GM23338 (cell line): ENCODE measurements around the gene CDCA7L. TPM values are rescaled to one million over a fixed set of nuclear protein-coding genes. Genes with fewer than 3 reads are reported as not detected.

ENCODE experiments used
- ATAC-seq: fragments of 200-7000 bp; cut with Tn5 transposase; 3 replicates; pipeline ENCODE4 v1.9.1; 2020
- DNase-seq: peaks from one replicate; pipeline ENCODE4 v3.0.0-alpha.2; 2015; ENCODE audit warnings: low spot score
- H2AFZ ChIP-seq: fragments of 200-600 bp; sonication (generic); 2 replicates; pipeline ENCODE4 v1.8.0; 2016; ENCODE audit warnings: antibody characterized with exemption, mild to moderate bottlenecking, moderate library complexity
- H3F3A ChIP-seq: fragments of 200-600 bp; sonication (generic); replicated peaks from 2 replicates; pipeline ENCODE4 v1.8.0; 2017; ENCODE audit warnings: antibody characterized with exemption, mixed run types, low read depth
- H3K27ac ChIP-seq: fragments of 200-600 bp; sonication (generic); 2 replicates; pipeline ENCODE4 v1.6.1; 2016; ENCODE audit warnings: low read depth
- H3K27me3 ChIP-seq: fragments of 200-600 bp; sonication (generic); 2 replicates; pipeline ENCODE4 v1.8.0; 2016; ENCODE audit warnings: mild to moderate bottlenecking, mixed run types, moderate library complexity; ENCODE audit not compliant: insufficient read depth
- H3K36me3 ChIP-seq: fragments of 200-600 bp; sonication (generic); 2 replicates; pipeline ENCODE4 v1.8.0; 2016; ENCODE audit warnings: mild to moderate bottlenecking; ENCODE audit not compliant: insufficient read depth
- H3K4me1 ChIP-seq: fragments of 200-600 bp; sonication (generic); 2 replicates; pipeline ENCODE4 v1.8.0; 2016; ENCODE audit warnings: mild to moderate bottlenecking, moderate library complexity; ENCODE audit not compliant: insufficient read depth
- H3K4me2 ChIP-seq: fragments of 200-600 bp; sonication (generic); 2 replicates; pipeline ENCODE4 v1.7.1; 2017; ENCODE audit warnings: mixed run types
- H3K4me3 ChIP-seq: fragments of 200-600 bp; sonication (generic); 2 replicates; pipeline ENCODE4 v1.6.1; 2016; ENCODE audit warnings: mixed run types
- H3K79me2 ChIP-seq: fragments of 200-600 bp; sonication (generic); replicated peaks from 2 replicates; pipeline ENCODE4 v1.8.0; 2017; ENCODE audit warnings: mild to moderate bottlenecking; ENCODE audit not compliant: insufficient read depth
- H3K9me2 ChIP-seq: fragments of 200-600 bp; sonication (generic); 2 replicates; pipeline ENCODE4 v1.8.0; 2017; ENCODE audit not compliant: insufficient read depth
- H4K20me1 ChIP-seq: fragments of 200-600 bp; sonication (generic); replicated peaks from 2 replicates; pipeline ENCODE4 v1.8.0; 2017; ENCODE audit warnings: mild to moderate bottlenecking; ENCODE audit not compliant: insufficient read depth
- H3K27ac Mint-ChIP-seq: 2 replicates; pipeline ENCODE4 v1.8.0; 2020; ENCODE audit warnings: inconsistent platforms, mild to moderate bottlenecking, moderate library complexity, mixed read lengths
- H3K27me3 Mint-ChIP-seq: 3 replicates; pipeline ENCODE4 v1.8.0; 2022; ENCODE audit warnings: low read depth, mild to moderate bottlenecking, moderate library complexity, mixed read lengths, inconsistent platforms; ENCODE audit not compliant: insufficient read depth, poor library complexity
- H3K36me3 Mint-ChIP-seq: 3 replicates; pipeline ENCODE4 v1.8.0; 2021; ENCODE audit warnings: low read depth, mild to moderate bottlenecking, inconsistent platforms, moderate library complexity, mixed read lengths
- H3K4me1 Mint-ChIP-seq: 3 replicates; pipeline ENCODE4 v1.8.0; 2020; ENCODE audit warnings: mild to moderate bottlenecking, inconsistent platforms, mixed read lengths
- H3K4me3 Mint-ChIP-seq: 3 replicates; pipeline ENCODE4 v1.8.0; 2021; ENCODE audit warnings: moderate library complexity, mild to moderate bottlenecking, inconsistent platforms, mixed read lengths
- H3K9me3 Mint-ChIP-seq: 3 replicates; pipeline ENCODE4 v1.8.0; 2020; ENCODE audit warnings: moderate library complexity, mild to moderate bottlenecking, inconsistent platforms, mixed read lengths
- CREB1 ChIP-seq: fragments of 250-450 bp; sonication (Bioruptor Pico); IDR thresholded peaks from 2 replicates; pipeline ENCODE4 v1.5.0; 2020; ENCODE audit warnings: low read depth, mild to moderate bottlenecking, moderate library complexity
- CTCF ChIP-seq, 2 experiments: fragments of 200-600 bp in 1 of 2; sonication (generic) in 1 of 2; conservative IDR thresholded peaks; 2 replicates each; pipeline versions ENCODE4 v1.5.1 to v1.6.1; 2016 to 2017; ENCODE audit warnings: antibody characterized with exemption in 2 of 2, low read depth in 2 of 2, mild to moderate bottlenecking in 2 of 2, moderate library complexity in 1 of 2
- EZH2 ChIP-seq: fragments of 200-600 bp; sonication (generic); IDR thresholded peaks from one replicate; pipeline ENCODE4 v1.8.0; 2017; ENCODE audit warnings: antibody characterized with exemption, mild to moderate bottlenecking, low read depth; ENCODE audit not compliant: unreplicated experiment
- EZH2phosphoT487 ChIP-seq: fragments of 200-600 bp; sonication (generic); IDR thresholded peaks from one replicate; pipeline ENCODE4 v1.8.1; 2018; ENCODE audit warnings: antibody characterized with exemption; ENCODE audit not compliant: unreplicated experiment
- JUNB ChIP-seq: IDR thresholded peaks from one replicate; pipeline ENCODE4 v1.6.1; 2016; ENCODE audit warnings: antibody characterized with exemption; ENCODE audit not compliant: unreplicated experiment
- NANOG ChIP-seq: IDR thresholded peaks from 2 replicates; pipeline ENCODE4 v1.6.1; 2016; ENCODE audit warnings: antibody characterized with exemption, borderline replicate concordance
- POLR2AphosphoS5 ChIP-seq: IDR thresholded peaks from 2 replicates; pipeline ENCODE4 v1.6.1; 2016; ENCODE audit warnings: antibody characterized with exemption, low read depth
- STAT1 ChIP-seq: IDR thresholded peaks from one replicate; pipeline ENCODE4 v1.6.1; 2016; ENCODE audit warnings: antibody characterized with exemption; ENCODE audit not compliant: unreplicated experiment
- ZNF114 ChIP-seq: fragments of 250-450 bp; sonication (Bioruptor Pico); IDR thresholded peaks from 2 replicates; pipeline ENCODE4 v1.5.0; 2020; ENCODE audit warnings: mild to moderate bottlenecking, moderate library complexity
- ZNF331 ChIP-seq: fragments of 250-450 bp; sonication (Bioruptor Pico); IDR thresholded peaks from 2 replicates; pipeline ENCODE4 v1.5.0; 2020; ENCODE audit warnings: low read depth, mild to moderate bottlenecking, moderate library complexity
- polyA plus RNA-seq: library from polyadenylated mRNA; unstranded; fragments of >200 nt; fragmentation: Nextera tagmentation; extraction: Ambion mirVana; gene quantifications from 2 replicates; pipeline ENCODE4 v1.2.1, GENCODE V29; 2016
- total RNA-seq: library from RNA; depleted of rRNA; stranded (reverse); fragments of >200 nt; shearing (Covaris generic); gene quantifications from 2 replicates; pipeline ENCODE4 v1.2.3, GENCODE V29; 2014
- TF ChIP-seq, protein P1 (sequence below): fragments of 250-450 bp; sonication (Bioruptor Pico); IDR thresholded peaks from 2 replicates; pipeline ENCODE4 v1.5.0; 2020; ENCODE audit warnings: mild to moderate bottlenecking, moderate library complexity
- TF ChIP-seq, protein P2 (sequence below): IDR thresholded peaks from 2 replicates; pipeline ENCODE4 v1.6.1; 2016; ENCODE audit warnings: antibody characterized with exemption
- TF ChIP-seq, protein P3 (sequence below): IDR thresholded peaks from one replicate; pipeline ENCODE4 v1.6.1; 2018; ENCODE audit warnings: antibody characterized with exemption; ENCODE audit not compliant: unreplicated experiment

Gene CDCA7L
- total and polyA plus RNA-seq, 2 experiments from 2014 or later = 174 to 187 TPM

- H3K9me3 Mint-ChIP-seq = no peaks in the 10 kb centered on the region
- peak overlapping the region; percentile 88 for H3K4me3 Mint-ChIP-seq
- Histone ChIP-seq H3K4me2 (peak overlapping the region; percentile 82), H4K20me1 (peaks cover 37% of the 10 kb centered on the region), H3K9me2 (no peaks in the 10 kb centered on the region), H3K4me1 (peaks cover 50% of the 10 kb centered on the region), H3K79me2 (peaks cover 53% of the 10 kb centered on the region), H3K36me3 (no peaks in the 10 kb centered on the region), H3F3A (no peaks in the 10 kb centered on the region), H3K4me3 (peak overlapping the region; percentile 71), H3K27ac (peak overlapping the region; percentile 90), H3K27me3 (no peaks in the 10 kb centered on the region), H2AFZ (no peak overlapping the region)
- no peak for TF ChIP-seq JUNB
- TF ChIP-seq, protein P1, sequence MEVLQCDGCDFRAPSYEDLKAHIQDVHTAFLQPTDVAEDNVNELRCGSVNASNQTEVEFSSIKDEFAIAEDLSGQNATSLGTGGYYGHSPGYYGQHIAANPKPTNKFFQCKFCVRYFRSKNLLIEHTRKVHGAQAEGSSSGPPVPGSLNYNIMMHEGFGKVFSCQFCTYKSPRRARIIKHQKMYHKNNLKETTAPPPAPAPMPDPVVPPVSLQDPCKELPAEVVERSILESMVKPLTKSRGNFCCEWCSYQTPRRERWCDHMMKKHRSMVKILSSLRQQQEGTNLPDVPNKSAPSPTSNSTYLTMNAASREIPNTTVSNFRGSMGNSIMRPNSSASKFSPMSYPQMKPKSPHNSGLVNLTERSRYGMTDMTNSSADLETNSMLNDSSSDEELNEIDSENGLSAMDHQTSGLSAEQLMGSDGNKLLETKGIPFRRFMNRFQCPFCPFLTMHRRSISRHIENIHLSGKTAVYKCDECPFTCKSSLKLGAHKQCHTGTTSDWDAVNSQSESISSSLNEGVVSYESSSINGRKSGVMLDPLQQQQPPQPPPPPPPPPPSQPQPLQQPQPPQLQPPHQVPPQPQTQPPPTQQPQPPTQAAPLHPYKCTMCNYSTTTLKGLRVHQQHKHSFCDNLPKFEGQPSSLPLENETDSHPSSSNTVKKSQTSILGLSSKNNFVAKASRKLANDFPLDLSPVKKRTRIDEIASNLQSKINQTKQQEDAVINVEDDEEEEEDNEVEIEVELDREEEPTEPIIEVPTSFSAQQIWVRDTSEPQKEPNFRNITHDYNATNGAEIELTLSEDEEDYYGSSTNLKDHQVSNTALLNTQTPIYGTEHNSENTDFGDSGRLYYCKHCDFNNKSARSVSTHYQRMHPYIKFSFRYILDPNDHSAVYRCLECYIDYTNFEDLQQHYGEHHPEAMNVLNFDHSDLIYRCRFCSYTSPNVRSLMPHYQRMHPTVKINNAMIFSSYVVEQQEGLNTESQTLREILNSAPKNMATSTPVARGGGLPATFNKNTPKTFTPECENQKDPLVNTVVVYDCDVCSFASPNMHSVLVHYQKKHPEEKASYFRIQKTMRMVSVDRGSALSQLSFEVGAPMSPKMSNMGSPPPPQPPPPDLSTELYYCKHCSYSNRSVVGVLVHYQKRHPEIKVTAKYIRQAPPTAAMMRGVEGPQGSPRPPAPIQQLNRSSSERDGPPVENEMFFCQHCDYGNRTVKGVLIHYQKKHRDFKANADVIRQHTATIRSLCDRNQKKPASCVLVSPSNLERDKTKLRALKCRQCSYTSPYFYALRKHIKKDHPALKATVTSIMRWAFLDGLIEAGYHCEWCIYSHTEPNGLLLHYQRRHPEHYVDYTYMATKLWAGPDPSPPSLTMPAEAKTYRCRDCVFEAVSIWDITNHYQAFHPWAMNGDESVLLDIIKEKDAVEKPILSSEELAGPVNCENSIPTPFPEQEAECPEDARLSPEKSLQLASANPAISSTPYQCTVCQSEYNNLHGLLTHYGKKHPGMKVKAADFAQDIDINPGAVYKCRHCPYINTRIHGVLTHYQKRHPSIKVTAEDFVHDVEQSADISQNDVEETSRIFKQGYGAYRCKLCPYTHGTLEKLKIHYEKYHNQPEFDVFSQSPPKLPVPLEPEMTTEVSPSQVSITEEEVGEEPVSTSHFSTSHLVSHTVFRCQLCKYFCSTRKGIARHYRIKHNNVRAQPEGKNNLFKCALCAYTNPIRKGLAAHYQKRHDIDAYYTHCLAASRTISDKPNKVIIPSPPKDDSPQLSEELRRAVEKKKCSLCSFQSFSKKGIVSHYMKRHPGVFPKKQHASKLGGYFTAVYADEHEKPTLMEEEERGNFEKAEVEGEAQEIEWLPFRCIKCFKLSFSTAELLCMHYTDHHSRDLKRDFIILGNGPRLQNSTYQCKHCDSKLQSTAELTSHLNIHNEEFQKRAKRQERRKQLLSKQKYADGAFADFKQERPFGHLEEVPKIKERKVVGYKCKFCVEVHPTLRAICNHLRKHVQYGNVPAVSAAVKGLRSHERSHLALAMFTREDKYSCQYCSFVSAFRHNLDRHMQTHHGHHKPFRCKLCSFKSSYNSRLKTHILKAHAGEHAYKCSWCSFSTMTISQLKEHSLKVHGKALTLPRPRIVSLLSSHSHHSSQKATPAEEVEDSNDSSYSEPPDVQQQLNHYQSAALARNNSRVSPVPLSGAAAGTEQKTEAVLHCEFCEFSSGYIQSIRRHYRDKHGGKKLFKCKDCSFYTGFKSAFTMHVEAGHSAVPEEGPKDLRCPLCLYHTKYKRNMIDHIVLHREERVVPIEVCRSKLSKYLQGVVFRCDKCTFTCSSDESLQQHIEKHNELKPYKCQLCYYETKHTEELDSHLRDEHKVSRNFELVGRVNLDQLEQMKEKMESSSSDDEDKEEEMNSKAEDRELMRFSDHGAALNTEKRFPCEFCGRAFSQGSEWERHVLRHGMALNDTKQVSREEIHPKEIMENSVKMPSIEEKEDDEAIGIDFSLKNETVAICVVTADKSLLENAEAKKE (CRISPR knock-in tag) = no peak
- no peak for TF ChIP-seq CTCF (conservative IDR thresholded peaks at IDR 0.05; ENCODE audit: low read depth in 2 of 2)
- TF ChIP-seq ZNF331 (CRISPR knock-in tag) = no peak
- TF ChIP-seq EZH2 = no peak
- no peak for TF ChIP-seq CREB1
- TF ChIP-seq POLR2AphosphoS5 = no peak
- TF ChIP-seq, protein P2, sequence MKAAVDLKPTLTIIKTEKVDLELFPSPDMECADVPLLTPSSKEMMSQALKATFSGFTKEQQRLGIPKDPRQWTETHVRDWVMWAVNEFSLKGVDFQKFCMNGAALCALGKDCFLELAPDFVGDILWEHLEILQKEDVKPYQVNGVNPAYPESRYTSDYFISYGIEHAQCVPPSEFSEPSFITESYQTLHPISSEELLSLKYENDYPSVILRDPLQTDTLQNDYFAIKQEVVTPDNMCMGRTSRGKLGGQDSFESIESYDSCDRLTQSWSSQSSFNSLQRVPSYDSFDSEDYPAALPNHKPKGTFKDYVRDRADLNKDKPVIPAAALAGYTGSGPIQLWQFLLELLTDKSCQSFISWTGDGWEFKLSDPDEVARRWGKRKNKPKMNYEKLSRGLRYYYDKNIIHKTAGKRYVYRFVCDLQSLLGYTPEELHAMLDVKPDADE = no peak
- no peak for TF ChIP-seq EZH2phosphoT487
- TF ChIP-seq STAT1 = no peak
- TF ChIP-seq, protein P3, sequence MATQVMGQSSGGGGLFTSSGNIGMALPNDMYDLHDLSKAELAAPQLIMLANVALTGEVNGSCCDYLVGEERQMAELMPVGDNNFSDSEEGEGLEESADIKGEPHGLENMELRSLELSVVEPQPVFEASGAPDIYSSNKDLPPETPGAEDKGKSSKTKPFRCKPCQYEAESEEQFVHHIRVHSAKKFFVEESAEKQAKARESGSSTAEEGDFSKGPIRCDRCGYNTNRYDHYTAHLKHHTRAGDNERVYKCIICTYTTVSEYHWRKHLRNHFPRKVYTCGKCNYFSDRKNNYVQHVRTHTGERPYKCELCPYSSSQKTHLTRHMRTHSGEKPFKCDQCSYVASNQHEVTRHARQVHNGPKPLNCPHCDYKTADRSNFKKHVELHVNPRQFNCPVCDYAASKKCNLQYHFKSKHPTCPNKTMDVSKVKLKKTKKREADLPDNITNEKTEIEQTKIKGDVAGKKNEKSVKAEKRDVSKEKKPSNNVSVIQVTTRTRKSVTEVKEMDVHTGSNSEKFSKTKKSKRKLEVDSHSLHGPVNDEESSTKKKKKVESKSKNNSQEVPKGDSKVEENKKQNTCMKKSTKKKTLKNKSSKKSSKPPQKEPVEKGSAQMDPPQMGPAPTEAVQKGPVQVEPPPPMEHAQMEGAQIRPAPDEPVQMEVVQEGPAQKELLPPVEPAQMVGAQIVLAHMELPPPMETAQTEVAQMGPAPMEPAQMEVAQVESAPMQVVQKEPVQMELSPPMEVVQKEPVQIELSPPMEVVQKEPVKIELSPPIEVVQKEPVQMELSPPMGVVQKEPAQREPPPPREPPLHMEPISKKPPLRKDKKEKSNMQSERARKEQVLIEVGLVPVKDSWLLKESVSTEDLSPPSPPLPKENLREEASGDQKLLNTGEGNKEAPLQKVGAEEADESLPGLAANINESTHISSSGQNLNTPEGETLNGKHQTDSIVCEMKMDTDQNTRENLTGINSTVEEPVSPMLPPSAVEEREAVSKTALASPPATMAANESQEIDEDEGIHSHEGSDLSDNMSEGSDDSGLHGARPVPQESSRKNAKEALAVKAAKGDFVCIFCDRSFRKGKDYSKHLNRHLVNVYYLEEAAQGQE = no peak
- no peak for TF ChIP-seq ZNF114 (CRISPR knock-in tag)
- no peak for TF ChIP-seq NANOG
- peaks cover 52% of the 10 kb centered on the region for H3K4me1 Mint-ChIP-seq
- peaks cover 4% of the 10 kb centered on the region for H3K27me3 Mint-ChIP-seq
- H3K36me3 Mint-ChIP-seq = 0 out of 3 replicates have a peak, but pooled peaks cover 7% of the 10 kb centered on the region
- H3K27ac Mint-ChIP-seq = peak overlapping the region; percentile 99
- peak; percentile 86 for DNase-seq
- peak; percentile 50 for ATAC-seq
These were observed 864 bp downstream of the CDCA7L start for GRCh38 chr7:21944616-21945453.
